CD4-positive, alpha-beta T cell (primary cell): Measurements from ENCODE around the gene MYH15. TPM values are rescaled to one million over a fixed set of nuclear protein-coding genes. Genes with fewer than 3 reads are reported as not detected.

Source experiments
- ATAC-seq: fragments of 200-7000 bp; cut with Tn5 transposase; one replicate; pipeline ENCODE4 v1.10.0; 2022; ENCODE audit warnings: mild to moderate bottlenecking; ENCODE audit not compliant: poor library complexity
- CTCF ChIA-PET: fragments of 350-600 bp; sonication (Branson Sonifier 250); formaldehyde crosslinking; loops from one replicate; lab custom pipeline; 2021; ENCODE audit warnings: antibody characterized with exemption, inconsistent platforms; lab: Charles Lee
- POLR2A ChIA-PET: fragments of 350-600 bp; sonication (Branson Sonifier 250); formaldehyde crosslinking; loops from one replicate; lab custom pipeline; 2021; ENCODE audit warnings: antibody characterized with exemption, inconsistent platforms; lab: Charles Lee
- DNase-seq, 14 experiments: peaks; one replicate each; pipeline ENCODE4 v3.0.0-alpha.2; 2013 to 2020; ENCODE audit warnings: mixed read lengths in 2 of 14
- H3K27ac ChIP-seq, 2 donors: one replicate each; pipeline versions ENCODE4 v1.5.1 to v1.7.0; 2013; ENCODE audit warnings: low read length in 2 of 2, low read depth in 1 of 2, mild to moderate bottlenecking in 1 of 2
- H3K27me3 ChIP-seq, 2 experiments: 1 replicate in 1 of 2; 2 replicates in 1 of 2; pipeline versions ENCODE4 v1.6.1 to v1.7.0; 2013; ENCODE audit warnings: low read length in 2 of 2, control low read depth in 1 of 2, mild to moderate bottlenecking in 1 of 2, moderate library complexity in 1 of 2; ENCODE audit not compliant: insufficient read depth in 2 of 2, control insufficient read depth in 1 of 2
- H3K36me3 ChIP-seq: one replicate; pipeline ENCODE4 v1.6.1; 2013; ENCODE audit warnings: low read length, control low read depth; ENCODE audit not compliant: insufficient read depth
- H3K4me1 ChIP-seq: one replicate; pipeline ENCODE4 v1.6.1; 2013; ENCODE audit warnings: low read length, control low read depth; ENCODE audit not compliant: insufficient read depth
- H3K4me3 ChIP-seq: one replicate; pipeline ENCODE4 v1.5.1; 2013; ENCODE audit warnings: mild to moderate bottlenecking, low read length, moderate library complexity
- H3K9me3 ChIP-seq, 2 experiments: 1 replicate in 1 of 2; 2 replicates in 1 of 2; pipeline versions ENCODE4 v1.6.1 to v1.7.0; 2013; ENCODE audit warnings: low read length in 2 of 2, mild to moderate bottlenecking in 2 of 2, control low read depth in 1 of 2, moderate library complexity in 1 of 2; ENCODE audit not compliant: control insufficient read depth in 1 of 2, insufficient read depth in 1 of 2
- H3K27ac Mint-ChIP-seq: one replicate; pipeline ENCODE4 v1.8.0; 2020; ENCODE audit warnings: mixed read lengths
- H3K27me3 Mint-ChIP-seq: one replicate; pipeline ENCODE4 v1.8.0; 2021; ENCODE audit warnings: mixed read lengths
- H3K36me3 Mint-ChIP-seq: one replicate; pipeline ENCODE4 v1.8.0; 2021; ENCODE audit warnings: low read depth, mixed read lengths
- H3K4me1 Mint-ChIP-seq: one replicate; pipeline ENCODE4 v1.8.0; 2021; ENCODE audit warnings: low read depth, mixed read lengths
- H3K4me3 Mint-ChIP-seq: one replicate; pipeline ENCODE4 v1.8.0; 2020; ENCODE audit warnings: mild to moderate bottlenecking, mixed read lengths
- H3K9me3 Mint-ChIP-seq: one replicate; pipeline ENCODE4 v1.8.0; 2020; ENCODE audit warnings: mixed read lengths
- CTCF ChIP-seq: fragments of 200-600 bp; IDR thresholded peaks from one replicate; pipeline ENCODE4 v1.8.0; 2022; ENCODE audit warnings: antibody characterized with exemption, mild to moderate bottlenecking
- intact Hi-C, 2 experiments: fragments of 100-400 bp; cut with DNase I in 1 of 2; cut with micrococcal nuclease in 1 of 2; formaldehyde crosslinking; loops; one replicate each; pipeline versions ENCODE4 v1.15.1 to v1.9.0; 2023 to 2025; cut with DNase I, micrococcal nuclease
- total RNA-seq, 174 experiments: library from RNA in 2 of 174; stranded (reverse) in 2 of 174; gene quantifications; one replicate each; pipeline ENCODE4 v1.2.3 and lab custom pipeline; 2021 to 2026

MYH15 gene
- total RNA-seq, 2 experiments from 2014 or later: 0.05 to 0.08 TPM

GRCh38 chr3:108420926-108421325 is 89.5 kb downstream of the MYH15 start:
- POLR2A ChIA-PET: no interaction called here
- H3K4me3 ChIP-seq: no peak overlapping the region

DNA sequence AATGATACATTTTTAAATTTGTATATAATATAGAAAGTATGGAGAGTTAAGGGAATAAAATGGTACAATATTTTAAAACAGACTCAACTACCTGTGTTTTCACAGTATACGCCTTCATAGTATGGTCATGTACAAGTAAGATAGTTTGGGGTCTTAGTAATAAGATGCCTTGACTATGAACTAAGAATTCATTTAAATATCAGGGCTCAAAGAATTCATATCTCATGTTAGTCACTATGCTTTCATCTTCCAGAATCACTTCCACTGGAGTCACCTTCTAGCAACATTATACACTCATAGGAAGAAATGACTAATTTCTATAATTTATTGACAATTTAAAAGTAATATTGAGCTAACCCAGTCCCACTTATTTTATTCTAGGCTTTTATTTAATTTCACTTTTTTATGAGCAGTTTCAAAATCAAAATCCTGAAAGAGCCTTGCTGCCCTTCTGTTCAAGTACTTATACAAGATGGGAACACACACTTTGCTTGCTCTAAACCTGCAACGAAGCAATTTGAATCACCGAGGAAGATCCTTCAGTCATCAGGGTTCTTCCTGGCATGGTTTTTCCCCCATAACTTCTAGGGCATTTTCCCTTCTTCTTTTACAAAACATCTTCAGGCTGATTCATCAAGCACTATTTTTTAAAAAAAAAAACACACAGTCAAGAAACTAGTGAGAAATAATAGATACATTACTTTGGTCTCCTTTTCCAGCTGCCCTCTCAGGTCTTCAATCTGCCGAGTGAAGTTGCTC is 94.1 kb downstream of the MYH15 start:
- ChIA-PET CTCF (no interaction called here), POLR2A (no interaction called here)

More at GRCh38 chr3:108420926-108421325, 89.5 kb downstream of the MYH15 start:
- no peaks in the 10 kb centered on the region for H3K27me3 ChIP-seq
- H3K9me3 Mint-ChIP-seq: no peaks in the 10 kb centered on the region
- H3K4me1 Mint-ChIP-seq: no peaks in the 10 kb centered on the region
- ATAC-seq: no peak
- TF ChIP-seq CTCF: no peak
- H3K4me1 ChIP-seq: no peaks in the 10 kb centered on the region
- intact Hi-C loops: no loop called here
- no peaks in the 10 kb centered on the region for H3K9me3 ChIP-seq
- H3K4me3 Mint-ChIP-seq: no peak overlapping the region
- no peaks in the 10 kb centered on the region for H3K27me3 Mint-ChIP-seq
- no peak for DNase-seq
- CTCF ChIA-PET: no interaction called here
- H3K36me3 ChIP-seq: no peaks in the 10 kb centered on the region
- no peak overlapping the region for H3K27ac Mint-ChIP-seq
- no peaks in the 10 kb centered on the region for H3K36me3 Mint-ChIP-seq
- H3K27ac ChIP-seq: no peak overlapping the region

GRCh38 chr3:108415661-108416060 is 94.7 kb downstream of the MYH15 start:
- Histone ChIP-seq H3K27me3 (no peaks in the 10 kb centered on the region), H3K27ac (no peak overlapping the region), H3K9me3 (no peaks in the 10 kb centered on the region), H3K4me1 (no peaks in the 10 kb centered on the region), H3K4me3 (no peak overlapping the region), H3K36me3 (no peaks in the 10 kb centered on the region)
- Mint-ChIP-seq H3K4me1 (no peaks in the 10 kb centered on the region), H3K27me3 (no peaks in the 10 kb centered on the region), H3K4me3 (no peak overlapping the region), H3K27ac (no peak overlapping the region), H3K9me3 (no peaks in the 10 kb centered on the region), H3K36me3 (no peaks in the 10 kb centered on the region)
- CTCF ChIA-PET: no interaction called here
- DNase-seq: no peak
- intact Hi-C loops: no loop called here
- POLR2A ChIA-PET: no interaction called here
- TF ChIP-seq CTCF: no peak
- ATAC-seq: no peak

More for the DNA sequence above, 94.1 kb downstream of the MYH15 start:
- Mint-ChIP-seq H3K4me1 (no peaks in the 10 kb centered on the region), H3K36me3 (no peaks in the 10 kb centered on the region), H3K27me3 (no peaks in the 10 kb centered on the region), H3K9me3 (no peaks in the 10 kb centered on the region), H3K27ac (no peak overlapping the region), H3K4me3 (no peak overlapping the region)
- TF ChIP-seq CTCF: no peak
- Histone ChIP-seq H3K36me3 (no peaks in the 10 kb centered on the region), H3K4me1 (no peaks in the 10 kb centered on the region), H3K9me3 (no peaks in the 10 kb centered on the region), H3K27me3 (no peaks in the 10 kb centered on the region), H3K4me3 (no peak overlapping the region), H3K27ac (no peak overlapping the region)
- intact Hi-C loops: no loop called here
- no peak for ATAC-seq
- no peak for DNase-seq
